Activated CD8-positive, alpha-beta T cell treated with anti-CD3 and anti-CD28 coated beads for 36 hours (primary cell): Measurements from ENCODE around the gene CRYGN. TPM values are rescaled to one million over a fixed set of nuclear protein-coding genes. Genes with fewer than 3 reads are reported as not detected.

Experiments
- ATAC-seq: fragments of 200-7000 bp; cut with Tn5 transposase; one replicate; pipeline ENCODE4 v1.10.0; 2021; ENCODE audit warnings: mild to moderate bottlenecking, moderate library complexity
- CTCF ChIA-PET: fragments of 350-600 bp; sonication (Branson Sonifier 250); formaldehyde crosslinking; loops from one replicate; lab custom pipeline; 2021; ENCODE audit warnings: antibody characterized with exemption; lab: Charles Lee
- POLR2A ChIA-PET: fragments of 350-600 bp; sonication (Branson Sonifier 250); formaldehyde crosslinking; loops from one replicate; lab custom pipeline; 2021; ENCODE audit warnings: antibody characterized with exemption; lab: Charles Lee
- DNase-seq: peaks from one replicate; pipeline ENCODE4 v3.0.0-alpha.2; 2020
- H3K27ac Mint-ChIP-seq: one replicate; pipeline ENCODE4 v1.8.0; 2021; ENCODE audit warnings: mild to moderate bottlenecking, mixed read lengths
- H3K27me3 Mint-ChIP-seq: one replicate; pipeline ENCODE4 v1.8.0; 2021; ENCODE audit warnings: mixed read lengths
- H3K36me3 Mint-ChIP-seq: one replicate; pipeline ENCODE4 v1.8.0; 2021; ENCODE audit warnings: low read depth, mixed read lengths
- H3K4me1 Mint-ChIP-seq: one replicate; pipeline ENCODE4 v1.8.0; 2021; ENCODE audit warnings: low read depth, mixed read lengths
- H3K4me3 Mint-ChIP-seq: one replicate; pipeline ENCODE4 v1.8.0; 2021; ENCODE audit warnings: mild to moderate bottlenecking, moderate library complexity, mixed read lengths
- H3K9me3 Mint-ChIP-seq: one replicate; pipeline ENCODE4 v1.8.0; 2021; ENCODE audit warnings: mixed read lengths
- intact Hi-C: fragments of 100-400 bp; cut with micrococcal nuclease; formaldehyde crosslinking; loops from one replicate; pipeline ENCODE4 v1.10.0; 2022
- total RNA-seq, 2 experiments: library from RNA; stranded (reverse); gene quantifications; one replicate each; pipeline ENCODE4 v1.2.3, GENCODE V29; 2021
- TF ChIP-seq, protein P1 (sequence below): fragments of 200-600 bp; IDR thresholded peaks from one replicate; pipeline ENCODE4 v1.8.0; 2022; ENCODE audit warnings: antibody characterized with exemption, mild to moderate bottlenecking

Gene CRYGN
- total RNA-seq, 2 experiments from 2014 or later = 0.16 to 0.90 TPM

DNA sequence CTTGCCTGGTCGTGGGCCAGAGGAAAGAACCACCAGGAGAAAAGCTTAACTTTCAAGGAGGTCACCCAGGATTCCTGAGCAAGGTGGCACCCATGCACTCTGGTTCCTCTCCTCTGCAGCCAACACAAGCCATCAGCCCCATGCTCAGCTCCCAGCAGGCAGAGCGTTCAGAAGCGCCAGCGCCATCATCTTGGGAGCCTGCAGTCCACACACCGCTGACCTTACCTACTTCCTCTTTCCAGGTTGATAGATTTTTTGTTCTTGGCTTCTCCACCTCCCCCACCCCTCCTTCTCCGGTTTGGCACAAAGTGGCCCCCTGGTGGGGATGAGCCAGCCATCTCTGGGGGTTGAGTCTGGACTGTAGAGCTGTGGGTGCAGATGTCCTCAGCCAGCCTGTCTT lies 28.4 kb downstream of the CRYGN start:
- TF ChIP-seq, protein P1, sequence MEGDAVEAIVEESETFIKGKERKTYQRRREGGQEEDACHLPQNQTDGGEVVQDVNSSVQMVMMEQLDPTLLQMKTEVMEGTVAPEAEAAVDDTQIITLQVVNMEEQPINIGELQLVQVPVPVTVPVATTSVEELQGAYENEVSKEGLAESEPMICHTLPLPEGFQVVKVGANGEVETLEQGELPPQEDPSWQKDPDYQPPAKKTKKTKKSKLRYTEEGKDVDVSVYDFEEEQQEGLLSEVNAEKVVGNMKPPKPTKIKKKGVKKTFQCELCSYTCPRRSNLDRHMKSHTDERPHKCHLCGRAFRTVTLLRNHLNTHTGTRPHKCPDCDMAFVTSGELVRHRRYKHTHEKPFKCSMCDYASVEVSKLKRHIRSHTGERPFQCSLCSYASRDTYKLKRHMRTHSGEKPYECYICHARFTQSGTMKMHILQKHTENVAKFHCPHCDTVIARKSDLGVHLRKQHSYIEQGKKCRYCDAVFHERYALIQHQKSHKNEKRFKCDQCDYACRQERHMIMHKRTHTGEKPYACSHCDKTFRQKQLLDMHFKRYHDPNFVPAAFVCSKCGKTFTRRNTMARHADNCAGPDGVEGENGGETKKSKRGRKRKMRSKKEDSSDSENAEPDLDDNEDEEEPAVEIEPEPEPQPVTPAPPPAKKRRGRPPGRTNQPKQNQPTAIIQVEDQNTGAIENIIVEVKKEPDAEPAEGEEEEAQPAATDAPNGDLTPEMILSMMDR = no peak
- Mint-ChIP-seq H3K4me1 (peaks cover 35% of the 10 kb centered on the region), H3K36me3 (no peaks in the 10 kb centered on the region), H3K9me3 (peaks cover 4% of the 10 kb centered on the region), H3K4me3 (no peak overlapping the region), H3K27ac (no peak overlapping the region), H3K27me3 (peaks cover 30% of the 10 kb centered on the region)
- DNase-seq (no peak), ATAC-seq (no peak)
- ChIA-PET POLR2A (no interaction called here), CTCF (interaction anchor here (1.1 to 7.2 kb wide), 2 partner anchors 30 to 37 kb away, joined by 5 to 35 read pairs; no protein-coding TSS in a partner anchor)
- intact Hi-C loops = no loop called here

DNA sequence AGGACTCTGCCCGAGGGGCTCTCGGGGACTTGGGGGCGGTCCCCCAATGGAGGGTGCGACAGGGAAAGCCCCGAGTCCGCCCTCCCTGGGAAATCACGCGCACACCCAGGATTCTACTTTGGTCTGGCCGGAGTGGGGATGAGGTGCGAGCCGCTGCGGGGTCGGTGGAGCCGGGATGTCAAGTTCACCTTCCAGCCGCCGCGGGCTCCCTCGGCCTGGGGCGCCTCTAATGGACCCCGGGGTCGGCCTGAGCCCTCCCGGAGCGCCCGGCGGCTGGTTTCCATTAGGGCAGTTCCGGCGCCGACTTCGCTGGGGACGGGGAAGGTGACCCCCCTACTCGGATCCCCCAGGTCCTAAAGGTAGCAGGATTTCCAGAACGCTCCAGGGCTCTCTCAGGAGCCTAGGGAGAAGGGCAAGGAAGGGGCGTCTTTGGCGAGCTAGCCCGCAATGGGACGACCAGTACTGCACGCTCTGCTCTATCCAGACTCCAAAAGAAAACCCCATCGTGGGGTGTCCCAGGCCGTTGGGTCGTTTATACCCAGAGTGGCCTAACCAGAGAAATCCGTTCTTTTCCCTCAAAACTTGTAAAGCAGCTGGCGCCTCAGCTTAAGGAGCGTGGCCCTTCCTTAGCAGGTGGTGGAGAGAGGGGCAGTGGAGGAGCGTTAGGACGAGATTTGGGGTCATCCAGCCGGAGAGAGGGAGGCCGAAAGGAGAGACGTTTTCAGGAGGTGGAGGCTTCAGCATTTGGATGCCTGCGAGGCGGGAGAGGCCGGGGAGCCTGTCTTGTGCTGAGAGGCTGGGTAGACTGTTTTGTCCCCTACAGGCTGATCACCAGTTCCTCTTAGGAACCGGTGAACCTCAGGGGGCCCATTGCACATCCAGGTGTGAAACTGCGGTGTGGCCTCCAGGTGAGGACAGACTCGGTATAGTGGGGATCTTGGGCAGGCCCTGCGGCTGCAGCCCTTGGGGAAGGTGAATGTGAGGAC lies 29.2 kb downstream of the CRYGN start:
- Mint-ChIP-seq H3K27ac (no peak overlapping the region), H3K4me1 (peaks cover 35% of the 10 kb centered on the region), H3K9me3 (peaks cover 4% of the 10 kb centered on the region), H3K36me3 (no peaks in the 10 kb centered on the region), H3K27me3 (peaks cover 30% of the 10 kb centered on the region), H3K4me3 (peak overlapping the region; percentile 42)
- CTCF ChIA-PET = interaction anchor here (7.2 kb wide), 1 partner anchor 38 kb away, joined by 35 read pairs; no protein-coding TSS in a partner anchor
- DNase-seq = no peak
- TF ChIP-seq, protein P1 = no peak
- no peak for ATAC-seq
- intact Hi-C loops = no loop called here
- POLR2A ChIA-PET = interaction anchor here (0.5 to 1.0 kb wide), 3 partner anchors 22 to 109 kb away, joined by 3 to 7 read pairs (median 3); partner anchors contain the start of gene RHEB

DNA sequence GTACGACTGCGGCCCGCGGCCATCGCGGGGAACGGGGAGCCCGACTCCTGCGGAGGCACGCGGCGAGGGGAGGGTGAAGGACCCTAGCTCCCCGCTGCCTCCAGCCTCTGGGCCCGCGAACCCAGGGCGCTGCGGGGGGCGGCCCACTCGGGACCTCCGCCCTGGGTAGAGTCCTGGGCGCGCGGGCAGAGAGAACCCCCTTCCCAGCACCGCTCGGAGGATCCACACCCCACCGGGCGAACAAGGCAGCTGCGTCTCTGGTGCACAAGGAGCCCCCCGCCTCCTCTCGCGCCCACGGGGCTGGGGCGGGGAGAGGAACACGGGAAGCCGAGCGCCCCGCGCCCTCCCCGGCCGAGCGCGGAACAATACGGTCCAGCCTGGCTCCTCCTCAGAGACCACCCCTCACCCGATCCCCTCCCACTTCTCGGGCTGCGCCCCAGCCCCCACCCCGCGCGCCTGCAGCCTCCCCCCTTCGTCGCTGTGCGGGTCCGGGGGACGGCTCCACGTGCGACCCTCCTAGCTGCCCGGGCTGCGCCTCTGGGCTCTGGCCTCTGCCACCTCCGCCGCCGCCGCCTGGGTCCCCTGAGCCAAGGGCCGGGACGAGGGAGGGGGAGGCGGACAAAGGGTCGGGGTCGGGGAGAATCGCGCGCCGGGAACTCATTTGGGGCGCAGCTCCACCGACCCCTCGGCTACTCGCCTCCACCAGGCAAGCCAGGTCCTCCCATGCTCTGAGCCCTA lies 30.1 kb downstream of the CRYGN start, which contains the start of gene WDR86:
WDR86 (minus strand) TSS at position 372 of the 738 bp plus-strand sequence. CDS start 449 bp downstream, outside the sequence.
- Mint-ChIP-seq H3K36me3 (no peaks in the 10 kb centered on the region), H3K9me3 (peaks cover 4% of the 10 kb centered on the region), H3K27me3 (peaks cover 30% of the 10 kb centered on the region), H3K27ac (peak within 1 kb of the TSS; percentile 24), H3K4me1 (peaks cover 35% of the 10 kb centered on the region), H3K4me3 (peak within 1 kb of the TSS; percentile 64)
- peak; percentile 11 for ATAC-seq
- no peak for DNase-seq
- ChIA-PET POLR2A (interaction anchor here (0.7 to 1.1 kb wide), 6 partner anchors 19 to 66 kb away, joined by 3 to 7 read pairs (median 3); no protein-coding TSS in a partner anchor), CTCF (no interaction called here)
- TF ChIP-seq, protein P1 = no peak
- intact Hi-C loops = no loop called here

- CTCF ChIA-PET = no interaction called here
- peak; percentile 60 for DNase-seq
- H3K27ac Mint-ChIP-seq = peak overlapping the region; percentile 24
- H3K4me1 Mint-ChIP-seq = peaks cover 28% of the 10 kb centered on the region
- peak overlapping the region; percentile 64 for H3K4me3 Mint-ChIP-seq
- POLR2A ChIA-PET = interaction anchor here (0.7 to 1.1 kb wide), 5 partner anchors 19 to 66 kb away, joined by 3 to 7 read pairs (median 3); no protein-coding TSS in a partner anchor
- no peaks in the 10 kb centered on the region for H3K36me3 Mint-ChIP-seq
- H3K27me3 Mint-ChIP-seq = peaks cover 30% of the 10 kb centered on the region
- TF ChIP-seq, protein P1 = no peak
- ATAC-seq = peak; percentile 74
- intact Hi-C loops = no loop called here
- H3K9me3 Mint-ChIP-seq = no peaks in the 10 kb centered on the region
These were observed 30.9 kb downstream of the CRYGN start for GRCh38 chr7:151408839-151409666.
